ENCODE data around the gene FBXO44.

DNA sequence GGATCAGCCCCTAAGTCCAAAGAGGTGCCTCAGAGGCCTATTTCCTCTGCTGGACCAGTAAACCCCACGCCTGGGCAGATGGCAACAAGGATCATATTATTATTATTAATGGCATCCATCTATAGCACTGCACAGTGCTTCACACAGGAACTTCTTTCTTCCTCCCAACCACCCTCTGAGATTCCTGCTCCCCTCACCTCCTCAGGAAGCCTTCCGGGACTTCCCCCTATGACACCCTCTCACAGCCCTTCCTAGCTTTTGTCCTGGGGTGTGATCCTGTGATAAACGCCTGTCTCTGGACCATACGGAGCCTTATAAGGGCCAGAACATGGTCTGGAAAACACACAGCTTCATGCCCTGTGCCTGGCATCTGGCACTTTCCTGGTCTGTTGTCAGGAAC lies 3.7 kb upstream of the FBXO44 start:
- no peak for TF ChIP-seq BHLHE40 (IDR thresholded peaks at IDR 0.05; ENCODE audit: borderline replicate concordance in 1 of 2, low read depth in 2 of 2, low read length in 1 of 2)
- TF ChIP-seq POLR2A (IDR thresholded peaks at IDR 0.05; ENCODE audit: low read depth, low read length), result no peak
- TF ChIP-seq, protein P1, sequence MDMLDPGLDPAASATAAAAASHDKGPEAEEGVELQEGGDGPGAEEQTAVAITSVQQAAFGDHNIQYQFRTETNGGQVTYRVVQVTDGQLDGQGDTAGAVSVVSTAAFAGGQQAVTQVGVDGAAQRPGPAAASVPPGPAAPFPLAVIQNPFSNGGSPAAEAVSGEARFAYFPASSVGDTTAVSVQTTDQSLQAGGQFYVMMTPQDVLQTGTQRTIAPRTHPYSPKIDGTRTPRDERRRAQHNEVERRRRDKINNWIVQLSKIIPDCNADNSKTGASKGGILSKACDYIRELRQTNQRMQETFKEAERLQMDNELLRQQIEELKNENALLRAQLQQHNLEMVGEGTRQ (IDR thresholded peaks at IDR 0.05; ENCODE audit: borderline replicate concordance, low read depth, low read length), result no peak

Data from GM12878 (cell line).